SH-SY5Y (cell line): ENCODE data around the gene OBSCN.

Experiments
- GATA2 ChIP-seq: IDR thresholded peaks from 2 replicates; pipeline ENCODE4 v1.6.1; 2011; ENCODE audit warnings: mild to moderate bottlenecking, low read depth, low read length
- GATA3 ChIP-seq: IDR thresholded peaks from 2 replicates; pipeline ENCODE4 v1.6.1; 2011; ENCODE audit warnings: low read depth, mild to moderate bottlenecking, low read length, moderate library complexity

GRCh38 chr1:228302086-228302485 is 94.2 kb downstream of the OBSCN start:
- TF ChIP-seq GATA3: no peak
- no peak for TF ChIP-seq GATA2
